ENCODE data around the gene CDC42BPA.
"Not testable (repeated sequence)": the region's sequence is repeated elsewhere in the genome, so short reads cannot be mapped to it uniquely, and the experiment has no call there.

CDC42BPA gene

DNA sequence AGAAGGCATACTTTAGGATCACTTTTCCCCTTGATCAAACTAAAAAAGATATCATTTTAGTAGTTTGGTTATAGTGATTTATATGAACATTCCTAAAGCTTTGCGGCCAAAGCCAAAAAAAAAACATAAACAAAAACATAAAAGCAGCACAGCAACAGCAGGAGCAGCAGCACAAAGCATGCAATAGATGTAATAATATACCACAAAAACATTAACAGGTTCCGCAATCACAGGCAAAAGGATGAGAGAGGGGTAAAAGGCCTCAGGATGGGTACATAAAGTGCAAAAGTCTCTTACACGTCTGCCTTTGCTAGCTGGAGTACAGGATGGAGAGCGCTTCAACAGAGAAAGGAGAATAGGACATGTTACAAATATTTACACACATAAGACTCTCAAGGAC, 259.2 kb downstream of the CDC42BPA start:
- DNase-seq: no peak

DNA sequence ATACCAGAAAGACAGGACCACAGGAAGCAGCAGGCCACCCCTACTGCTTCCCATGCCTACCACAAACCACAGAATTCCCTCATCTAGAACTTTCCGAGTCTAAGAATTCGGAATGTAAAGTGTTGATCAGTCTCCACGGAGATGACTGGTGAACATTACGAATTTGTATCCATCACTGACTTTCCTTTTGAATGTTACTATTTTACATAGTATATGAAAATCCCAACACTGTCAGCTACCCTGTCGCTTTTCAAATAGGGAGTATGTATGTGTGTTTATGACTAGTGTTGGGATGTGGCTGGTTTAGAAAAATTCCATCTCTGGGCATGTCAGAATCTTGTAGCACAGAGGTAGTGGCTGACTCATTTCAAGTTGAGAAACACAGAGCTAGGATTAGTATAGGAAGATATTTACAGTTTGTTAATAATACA, 260.0 kb downstream of the CDC42BPA start:
- DNase-seq: no peak

DNA sequence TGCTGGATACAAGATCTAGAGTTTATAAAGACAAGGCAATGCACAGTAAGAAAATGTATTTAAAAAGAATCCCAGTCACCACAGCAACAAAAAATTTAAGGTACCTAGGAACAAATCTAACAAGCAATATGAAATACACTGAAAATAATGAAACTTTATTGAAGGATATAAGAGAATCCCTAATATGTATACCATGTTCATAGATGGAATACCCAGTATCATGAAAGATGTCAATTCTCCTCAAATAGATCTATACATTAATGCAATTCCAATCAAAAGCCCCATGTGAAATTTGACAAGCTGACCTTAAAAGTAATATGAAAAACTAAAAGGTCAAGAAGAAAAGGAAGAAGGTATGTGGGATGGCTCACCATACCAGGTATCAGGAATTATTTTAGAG, 269.0 kb downstream of the CDC42BPA start:
- no peak for DNase-seq

DNA sequence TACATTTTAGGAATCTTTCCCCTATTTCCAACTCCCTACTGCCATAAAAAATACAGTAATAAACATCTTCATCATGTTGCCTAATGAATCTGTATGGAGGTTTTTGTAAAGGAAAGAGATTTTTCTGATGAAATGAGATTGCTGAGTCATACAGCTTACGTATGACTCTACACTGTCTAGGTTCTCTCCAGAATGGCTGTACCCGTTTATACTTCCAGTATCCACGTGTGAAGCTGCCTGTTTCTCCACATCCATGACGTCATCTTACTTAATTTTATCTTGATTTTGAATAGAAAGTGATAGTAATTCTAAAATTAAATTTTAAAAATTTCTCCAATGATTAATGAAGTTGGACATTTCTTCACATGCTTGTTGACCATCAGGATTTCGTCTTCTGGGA, 274.5 kb downstream of the CDC42BPA start:
- DNase-seq: no peak

DNA sequence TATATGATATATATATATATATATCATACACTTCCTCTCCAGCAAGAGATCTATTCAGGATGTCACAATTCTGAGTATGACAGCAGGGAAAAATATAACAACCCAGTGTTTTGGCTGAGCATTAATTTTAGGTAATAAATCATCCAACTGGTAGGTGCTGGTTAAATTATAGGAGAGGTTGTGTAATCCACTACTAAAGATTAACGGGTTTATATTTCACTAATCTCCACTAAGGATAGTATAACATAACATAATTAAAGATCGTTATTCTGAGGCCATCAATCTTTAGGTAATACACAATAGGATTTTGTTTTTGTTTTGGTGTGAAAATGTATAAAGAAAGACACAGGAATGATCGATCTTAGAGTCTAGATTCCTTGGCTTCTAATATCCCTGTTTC, 276.0 kb downstream of the CDC42BPA start:
- no peak for DNase-seq

DNA sequence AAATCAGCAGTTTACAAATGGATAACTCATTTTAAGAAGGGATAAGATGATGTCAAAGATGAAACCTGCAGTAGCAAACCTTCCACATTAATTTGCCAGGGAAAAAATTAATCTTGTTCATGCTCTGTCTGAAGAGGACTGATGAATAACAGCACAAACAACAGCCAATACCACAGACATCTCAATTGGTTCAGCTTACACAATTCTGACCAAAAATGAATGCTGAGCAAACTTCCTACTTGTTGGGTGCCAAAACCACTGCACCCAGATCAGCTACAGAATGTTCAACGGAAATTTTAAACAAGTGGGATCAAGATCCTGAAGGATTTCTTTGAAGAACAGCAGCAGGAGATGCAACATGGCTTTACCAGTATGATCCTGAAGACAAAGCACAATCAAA, 279.9 kb downstream of the CDC42BPA start:
- DNase-seq: no peak

DNA sequence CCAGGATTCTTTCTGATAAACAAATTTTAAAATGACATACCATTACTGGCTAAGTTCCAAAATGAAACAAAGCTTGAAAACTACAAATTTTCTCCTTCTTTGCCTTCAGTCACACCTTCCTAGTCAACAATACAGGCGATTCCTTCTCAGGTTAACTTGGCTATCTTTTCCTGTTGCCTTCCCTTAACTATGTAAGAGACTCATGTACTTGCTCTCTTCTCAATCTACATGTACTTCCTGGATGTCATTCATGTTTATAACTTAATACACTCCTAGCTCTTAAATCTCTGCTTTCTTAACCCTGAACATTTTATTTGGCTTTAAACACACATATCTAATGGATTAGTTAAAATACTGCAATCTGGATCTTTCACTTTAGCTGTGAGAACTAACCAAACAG, 281.2 kb downstream of the CDC42BPA start:
- DNase-seq: no peak

DNA sequence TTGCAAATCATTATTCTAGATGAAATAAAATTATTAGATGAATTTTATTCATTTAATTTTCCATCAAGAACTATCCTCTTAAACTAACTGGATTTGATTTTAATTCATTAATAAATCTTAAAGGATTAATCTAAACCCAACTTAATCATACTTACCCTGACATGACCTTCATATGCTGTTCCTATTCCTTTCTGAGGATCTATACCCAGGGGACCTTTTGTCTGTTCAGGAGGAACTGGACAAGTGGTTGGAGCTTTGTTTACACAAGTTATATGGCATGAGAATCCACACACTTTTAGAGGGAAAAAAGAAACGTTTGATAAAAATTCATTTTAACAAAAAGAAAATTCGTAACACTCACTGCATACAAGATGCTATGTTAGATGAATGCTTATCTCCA, 283.0 kb downstream of the CDC42BPA start:
- DNase-seq: no peak

DNA sequence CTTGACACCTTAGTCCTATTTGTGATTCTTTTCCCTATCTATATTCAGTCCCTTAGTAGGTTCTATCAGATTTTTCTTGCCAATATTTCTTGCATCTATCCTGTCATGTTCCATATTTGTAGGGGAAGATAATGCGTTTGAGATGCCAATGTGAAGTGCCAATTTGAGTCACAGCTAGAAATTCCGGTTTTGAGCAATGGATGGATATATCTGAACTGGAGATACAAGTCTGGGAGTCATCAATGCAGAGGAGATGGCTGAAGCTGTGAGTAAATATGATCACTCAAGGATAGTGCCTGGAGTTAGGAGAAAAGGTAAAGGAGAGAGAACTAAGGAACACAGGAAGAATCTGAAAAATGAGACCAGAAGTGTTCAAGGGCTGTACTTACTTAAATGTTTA, 284.4 kb downstream of the CDC42BPA start:
- DNase-seq: no peak

DNA sequence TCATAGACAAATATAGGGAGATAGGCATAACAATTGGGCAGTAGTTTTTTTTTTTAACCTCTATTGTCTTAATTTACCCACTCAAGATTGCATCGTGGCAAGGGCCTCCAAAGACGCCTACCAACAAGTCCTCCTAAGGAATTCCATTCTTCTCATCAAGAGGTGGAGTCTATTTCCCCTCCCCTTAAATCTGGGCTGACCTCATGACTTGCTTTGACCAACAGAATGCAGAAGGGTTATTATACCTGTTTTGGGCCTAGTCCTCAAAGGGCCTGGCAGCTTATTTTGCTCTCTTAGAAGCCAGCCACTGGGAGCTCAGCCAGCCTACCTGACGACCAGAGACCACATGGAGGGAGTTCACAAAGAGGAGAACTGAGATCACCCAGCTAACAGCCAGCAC, 285.9 kb downstream of the CDC42BPA start:
- DNase-seq: no peak

DNA sequence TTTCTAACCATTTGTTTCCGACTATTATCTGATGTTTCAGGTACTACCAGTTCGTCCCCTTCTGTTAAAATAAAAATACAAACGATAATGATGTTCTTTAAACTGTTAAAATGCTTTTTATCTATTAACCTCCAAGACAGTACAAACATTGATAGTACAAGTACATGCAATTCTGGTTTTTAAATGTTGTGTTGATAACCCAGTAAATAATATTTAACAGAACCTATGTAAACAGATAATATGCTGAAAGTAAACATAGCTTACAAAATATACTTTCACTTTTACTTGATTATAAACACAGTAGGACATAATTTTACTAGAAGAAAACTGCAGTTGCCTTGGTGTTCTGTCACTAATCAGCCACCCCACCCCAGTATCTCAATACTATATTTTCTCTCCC, 301.3 kb downstream of the CDC42BPA start:
- no peak for DNase-seq

DNA sequence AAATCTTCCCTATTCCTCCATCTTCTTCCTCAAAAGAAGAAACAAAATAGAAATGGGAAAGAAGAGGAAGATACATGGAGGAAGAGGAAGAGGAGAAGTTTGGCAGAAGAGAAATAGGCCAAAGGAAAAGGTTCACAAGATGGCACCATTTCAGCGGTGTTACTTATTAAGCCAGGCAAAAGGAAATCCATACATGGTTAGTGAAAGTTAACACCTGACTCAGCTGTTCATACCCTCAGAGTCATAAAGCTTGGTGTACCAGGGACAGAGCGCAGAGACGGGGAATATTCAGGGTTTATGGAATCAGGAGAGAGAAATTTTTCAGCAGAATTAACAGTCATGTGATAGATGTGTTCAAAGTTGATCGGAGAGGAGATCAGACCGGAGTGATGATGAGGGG, 307.6 kb downstream of the CDC42BPA start:
- no peak for DNase-seq

DNA sequence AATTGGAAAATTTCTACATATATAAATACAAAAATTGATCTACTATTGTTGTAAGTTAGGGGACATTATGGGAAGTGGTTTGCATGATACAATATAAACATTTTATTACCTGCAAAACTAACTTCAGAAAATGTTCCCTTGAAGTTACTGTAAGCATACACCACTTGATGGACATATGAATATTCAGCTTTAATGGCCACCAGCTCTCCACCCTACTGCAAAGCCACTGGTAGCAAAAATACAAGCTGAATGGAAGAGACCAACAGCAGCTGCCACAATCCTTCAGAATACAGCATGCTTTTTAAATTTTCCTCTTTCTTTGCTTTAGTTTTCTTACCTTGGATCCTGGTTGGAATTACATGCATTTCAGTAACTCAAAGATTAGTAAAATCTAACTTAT, 308.4 kb downstream of the CDC42BPA start:
- no peak for DNase-seq

DNA sequence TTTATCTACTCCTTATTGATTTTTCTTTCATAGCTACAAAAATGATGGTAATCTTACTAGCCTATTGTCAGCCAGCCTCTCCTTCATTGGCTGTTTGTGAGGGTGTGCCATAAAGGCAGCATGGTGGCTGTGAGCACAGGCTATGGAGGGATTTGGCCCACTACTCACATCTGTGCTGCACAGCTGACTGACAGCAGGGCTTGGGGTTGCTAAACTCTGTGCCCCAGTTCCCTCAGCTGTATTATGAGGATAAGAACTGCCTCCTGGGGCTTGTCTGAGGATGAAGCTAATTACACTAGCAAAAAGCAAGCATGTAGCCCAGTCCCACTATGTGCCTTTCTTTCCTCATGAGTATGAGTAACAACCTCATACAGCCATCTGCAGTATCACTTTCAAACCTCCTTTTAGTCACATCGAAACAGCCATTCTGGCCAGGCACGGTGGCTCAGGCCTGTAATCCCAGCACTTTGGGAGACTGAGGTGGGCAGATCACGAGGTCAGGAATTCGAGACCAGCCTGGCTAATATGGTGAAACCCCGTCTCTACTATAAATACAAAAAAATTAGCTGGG, 312.0 kb downstream of the CDC42BPA start:
- no peak for DNase-seq

DNA sequence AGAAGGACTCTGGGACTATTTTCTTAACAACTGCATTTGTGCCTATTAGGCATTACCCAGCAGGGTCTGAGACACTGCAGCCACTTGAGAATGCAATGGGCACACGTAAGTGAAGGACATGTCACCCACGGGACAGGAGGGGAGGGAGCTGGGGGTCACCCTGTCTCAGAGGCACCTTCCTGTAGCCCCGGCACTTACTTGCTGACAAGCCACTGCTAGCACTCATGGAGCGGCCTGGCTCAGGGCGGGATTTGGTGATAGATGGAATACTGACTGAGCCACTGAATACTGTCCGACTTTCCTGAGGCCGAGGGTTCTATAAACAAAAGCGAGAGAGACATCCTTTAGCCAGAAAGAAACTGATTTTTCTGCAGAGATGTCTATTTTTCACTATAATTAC, 313.5 kb downstream of the CDC42BPA start:
- no peak for DNase-seq

DNA sequence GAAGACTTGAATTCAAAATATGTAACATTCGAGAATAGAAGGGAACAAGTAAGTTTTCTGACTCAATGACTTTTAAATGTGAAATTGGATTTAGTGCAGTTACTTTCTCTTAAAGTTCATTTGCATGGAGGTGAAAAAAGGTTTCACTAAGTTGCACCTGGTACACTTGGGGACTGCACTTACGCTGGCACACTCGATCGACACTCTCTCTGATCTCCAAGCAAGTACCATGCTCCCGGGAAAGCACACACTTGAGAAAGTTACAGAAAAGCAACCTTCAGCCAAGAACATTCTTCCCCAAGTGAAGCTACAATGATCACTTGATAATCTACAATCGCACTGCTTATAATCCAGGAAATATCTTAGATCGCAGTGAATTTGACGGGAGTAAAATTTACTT, 315.1 kb downstream of the CDC42BPA start:
- DNase-seq: no peak

DNA sequence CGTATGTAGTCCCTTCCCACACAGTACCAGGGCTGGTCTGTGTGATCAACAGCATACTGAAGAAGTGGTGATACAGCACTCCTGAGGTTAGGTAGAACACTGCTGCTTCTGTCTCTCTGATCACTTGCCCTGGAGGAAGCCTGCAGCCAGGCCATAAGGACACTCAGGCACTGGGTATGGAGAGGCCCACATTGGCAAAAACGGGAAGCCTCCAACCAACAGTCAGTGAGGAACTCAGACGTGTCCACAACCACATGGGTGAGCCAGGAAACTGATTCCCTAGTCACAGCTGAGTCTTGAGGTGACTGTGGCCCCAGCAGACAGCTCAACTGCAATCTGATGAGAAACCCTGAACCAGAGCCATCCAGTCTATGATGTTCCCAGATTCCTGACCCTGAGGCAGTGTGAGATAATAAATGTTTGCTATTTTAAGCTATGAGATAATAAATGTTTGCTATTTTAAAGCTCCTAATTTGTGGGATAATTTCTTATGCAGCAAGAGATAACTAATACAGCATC, 315.7 kb downstream of the CDC42BPA start:
- no peak for DNase-seq

DNA sequence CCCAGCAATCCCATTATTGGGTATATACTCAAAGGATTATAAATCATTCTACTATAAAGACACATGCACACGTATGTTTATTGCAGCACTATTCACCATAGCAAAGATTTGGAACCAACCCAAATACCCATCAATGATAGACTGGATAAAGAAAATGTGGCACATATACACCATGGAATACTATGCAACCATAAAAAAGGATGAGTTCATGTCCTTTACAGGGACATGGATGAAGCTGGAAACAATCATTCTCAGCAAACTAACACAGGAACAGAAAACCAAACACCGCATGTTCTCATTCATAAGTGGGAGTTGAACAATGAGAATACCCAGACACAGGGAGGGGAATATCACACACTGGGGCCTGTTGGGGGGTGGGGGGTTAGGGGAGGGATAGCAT, 318.7 kb downstream of the CDC42BPA start:
- not testable (repeated sequence) for DNase-seq

DNA sequence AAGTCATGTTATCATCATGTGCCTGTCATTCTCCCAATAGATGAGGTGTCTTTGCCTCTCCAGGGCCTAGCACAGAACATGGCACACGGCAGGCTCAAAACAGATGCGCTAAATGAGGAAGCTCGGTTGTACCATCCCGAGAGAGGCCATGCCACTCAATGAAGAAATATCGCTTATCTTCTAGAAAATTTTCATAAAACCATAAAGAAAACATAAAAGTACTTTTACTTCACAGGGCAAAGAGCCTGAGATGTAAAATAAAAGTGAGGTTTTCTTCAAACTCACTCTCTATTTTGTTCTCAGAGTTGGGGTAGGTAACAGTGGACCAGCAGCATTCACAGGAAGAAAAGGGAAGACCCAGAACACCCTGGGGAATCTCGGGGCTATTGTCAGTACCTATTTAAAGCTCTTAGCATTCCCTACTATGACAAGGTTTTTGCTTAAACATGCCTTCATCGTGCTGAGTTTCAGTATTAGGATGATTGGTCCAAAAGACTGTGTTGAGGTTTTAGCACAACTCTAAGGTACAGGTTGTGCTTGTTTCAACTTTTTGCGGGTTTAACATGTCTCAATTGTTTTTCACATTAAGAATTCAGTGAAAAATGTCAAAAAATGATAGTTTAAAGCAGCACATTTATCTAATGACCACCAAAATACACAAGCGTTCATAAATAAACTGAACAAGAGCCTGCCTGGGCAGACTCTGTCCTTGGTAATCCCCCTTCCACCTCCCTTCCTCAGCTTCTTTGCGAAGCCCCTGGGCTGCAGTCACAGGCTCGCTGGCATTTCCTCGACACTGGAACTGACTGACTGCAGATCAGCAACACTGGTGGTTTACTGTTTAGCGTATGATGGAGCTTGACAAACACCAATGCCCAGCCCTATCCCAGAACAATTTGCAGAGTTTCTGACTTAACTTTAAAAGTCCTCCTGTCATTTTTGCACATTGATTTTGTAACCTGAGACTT, 322.6 kb downstream of the CDC42BPA start:
- no peak for DNase-seq

DNA sequence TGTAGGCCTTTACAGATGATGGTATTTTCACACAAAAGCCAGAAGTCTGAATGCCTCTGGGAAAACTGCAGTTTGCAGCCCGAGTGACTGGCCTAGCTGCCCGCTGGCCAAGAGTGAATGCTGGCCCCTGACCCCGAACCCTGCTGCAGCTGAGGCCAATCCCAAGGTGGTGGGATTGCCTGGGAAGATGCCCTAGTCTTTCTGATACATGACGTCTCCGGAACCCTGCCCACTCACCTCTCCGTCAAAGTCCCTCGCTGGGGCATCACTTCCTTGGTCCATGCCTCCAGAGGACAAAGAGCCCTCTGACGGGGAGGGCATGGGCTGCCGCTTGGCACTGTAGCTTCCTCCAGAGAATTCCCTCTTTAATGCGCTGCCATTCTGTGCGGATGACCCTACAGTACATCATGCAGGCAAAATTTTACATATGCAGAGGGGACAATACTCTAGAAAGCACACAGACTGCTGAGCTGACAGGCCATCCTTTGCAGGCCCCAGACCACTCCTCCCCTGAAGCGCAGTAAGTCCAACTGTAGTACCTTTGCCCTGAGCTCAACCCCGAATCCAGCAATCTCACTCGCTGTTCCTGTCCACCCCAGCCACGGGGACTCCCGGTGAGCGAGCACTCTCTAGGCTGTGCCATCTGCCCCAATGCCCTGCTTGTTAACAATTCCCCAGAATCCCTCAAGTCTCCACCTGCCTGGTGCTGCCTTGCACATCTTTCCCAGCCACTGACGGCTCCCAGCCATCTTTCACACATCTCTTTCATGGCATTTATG, 323.5 kb downstream of the CDC42BPA start:
- no peak for DNase-seq

DNA sequence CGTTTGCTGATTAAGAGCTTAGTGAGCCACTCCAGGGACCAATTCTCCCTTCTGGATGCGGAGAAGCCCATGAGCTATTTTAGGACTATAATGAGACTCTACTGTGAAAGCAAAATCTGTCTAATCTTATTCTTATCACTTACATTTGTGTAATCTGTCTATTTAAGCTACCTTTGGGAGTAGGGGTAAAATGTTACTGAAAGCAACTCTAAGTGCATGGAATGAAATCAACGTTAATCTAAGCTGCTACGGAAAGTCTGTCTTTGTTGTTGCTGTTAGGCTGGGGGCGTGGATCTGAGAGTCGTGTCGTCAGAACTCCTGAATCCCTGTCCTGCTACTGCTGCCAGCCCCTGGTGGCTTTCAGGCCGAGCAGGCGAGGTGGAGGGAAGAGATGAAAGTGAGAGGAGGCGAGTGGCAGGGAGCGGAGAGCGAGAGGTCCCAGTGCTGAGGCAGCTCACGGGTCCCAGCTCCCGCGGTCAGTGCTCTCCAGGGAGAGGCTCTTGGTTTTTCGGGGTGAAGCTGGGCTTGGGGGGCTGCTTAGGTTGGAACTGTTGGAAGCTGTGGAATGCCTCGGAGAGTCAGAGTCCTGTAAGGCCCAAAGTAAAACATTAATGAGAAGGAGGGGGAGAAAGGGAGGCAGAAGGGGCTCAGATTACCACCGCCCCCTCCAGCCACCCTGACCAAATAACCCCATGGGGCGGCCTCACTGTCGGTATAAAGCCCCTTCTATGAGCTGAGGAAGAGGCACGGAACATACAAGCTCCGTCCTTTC, 324.3 kb downstream of the CDC42BPA start:
- no peak for DNase-seq

DNA sequence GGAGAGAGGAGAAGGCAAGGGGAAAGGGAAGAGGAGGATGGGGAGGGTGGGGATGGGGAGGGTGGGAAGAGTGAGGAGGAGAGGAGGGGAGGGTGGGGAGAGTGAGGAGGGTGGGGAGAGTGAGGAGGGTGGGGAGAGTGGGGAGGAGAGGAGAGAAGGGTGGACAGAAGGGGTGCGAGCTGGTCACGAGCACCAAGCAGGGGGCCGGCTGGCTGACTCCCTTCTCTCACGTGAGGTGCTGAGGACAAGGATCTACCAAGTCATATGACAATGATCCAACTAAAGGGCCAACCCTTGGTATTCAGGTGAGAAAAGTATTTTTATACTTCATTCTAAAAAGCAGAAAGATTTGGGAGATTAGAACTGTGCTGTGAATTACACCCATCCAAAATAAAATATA, 326.4 kb downstream of the CDC42BPA start:
- DNase-seq: no peak
